GM20431 (cell line): Measurements from ENCODE around the gene ADCY5.
"Not testable (repeated sequence)": the region's sequence is repeated elsewhere in the genome, so short reads cannot be mapped to it uniquely, and the experiment has no call there.

Experiments used
- in situ Hi-C: fragments of 300-500 bp; cut with MseI, MboI; formaldehyde crosslinking; loops from one replicate; pipeline ENCODE4 v1.15.0; 2020; ENCODE audit warnings: low sequenced_read_pairs; ENCODE audit not compliant: unreplicated experiment

The ADCY5 gene

DNA sequence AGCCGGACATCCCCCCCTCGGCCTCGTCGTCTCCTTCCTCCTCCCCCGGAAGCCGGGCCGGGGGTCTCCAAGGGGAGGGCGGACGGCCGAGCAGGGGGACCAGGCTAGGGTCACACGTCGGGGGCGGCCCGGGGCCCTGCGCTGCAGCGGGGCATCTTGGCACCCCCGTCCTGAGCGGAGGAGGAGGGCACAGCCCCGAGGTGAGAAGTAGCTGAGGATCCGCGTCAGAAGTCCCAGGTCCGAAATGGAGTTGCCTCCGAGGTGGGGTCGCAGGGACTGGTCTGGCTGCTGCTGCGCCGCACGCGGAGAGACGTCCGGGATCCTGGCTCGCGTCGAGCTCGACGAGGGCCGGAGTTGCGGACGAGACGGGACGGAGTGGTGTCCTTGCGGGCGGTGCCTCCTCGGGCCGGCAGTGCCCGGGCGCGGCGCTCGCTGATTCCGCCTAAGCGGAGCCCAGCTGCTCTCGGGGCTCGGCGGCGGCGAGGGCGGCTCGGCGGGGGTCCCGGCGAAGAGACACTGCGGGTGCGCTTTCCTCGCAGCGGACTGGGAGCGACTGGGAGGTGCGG is at the start of gene ADCY5:
Gene ADCY5 (minus strand): TSS at position 555 of the 566 bp plus-strand sequence. CDS start 545 bp downstream, at position 10.
- in situ Hi-C loops, result no loop called here

DNA sequence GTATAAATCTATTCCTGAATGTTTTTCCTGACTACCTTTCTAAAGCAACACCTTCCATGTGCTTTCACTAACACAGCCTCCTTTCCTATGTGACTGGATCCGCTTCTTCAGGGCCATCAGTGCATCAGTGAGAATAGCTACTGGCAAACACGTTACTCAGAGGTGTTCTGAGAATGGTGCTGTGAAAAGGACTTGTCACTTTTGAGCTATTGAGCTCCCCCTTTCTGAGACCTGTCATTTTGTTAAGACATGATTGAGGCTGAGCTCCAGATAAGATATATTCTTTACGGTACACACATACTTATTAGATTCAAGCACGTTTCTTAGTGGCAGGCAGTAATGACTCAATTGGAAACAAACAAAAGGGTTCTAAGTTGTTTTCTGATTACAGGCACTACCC is 45.0 kb upstream of the ADCY5 start:
- in situ Hi-C loops, result no loop called here

DNA sequence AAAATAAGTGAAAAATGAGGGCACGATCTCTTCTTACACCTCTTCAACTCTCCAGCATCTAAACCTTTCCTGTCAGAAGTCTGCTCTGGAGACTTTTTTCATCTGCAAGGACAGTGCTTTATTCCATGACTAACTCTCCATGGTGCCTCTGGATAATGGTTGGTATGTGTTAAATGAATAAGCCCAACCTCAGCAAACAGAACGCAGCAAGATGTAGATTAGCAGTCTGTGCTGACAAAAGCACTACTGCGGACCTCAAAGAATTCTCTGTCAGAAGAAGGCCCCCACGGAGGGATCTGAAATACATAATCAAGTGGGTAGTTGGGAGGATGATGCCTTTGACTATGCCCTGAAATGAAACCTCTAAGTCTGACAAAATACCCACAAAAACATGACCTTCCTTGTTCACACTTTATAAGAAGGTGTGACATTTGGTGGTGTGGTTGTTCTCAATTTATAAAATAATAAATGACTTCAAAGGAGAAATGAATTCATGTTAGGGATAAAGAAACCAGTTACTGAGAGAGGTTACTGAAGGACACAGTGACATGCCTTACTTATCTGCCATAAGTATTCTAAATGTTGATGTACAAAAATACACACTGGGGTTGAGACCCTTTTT is 43.2 kb upstream of the ADCY5 start:
- in situ Hi-C loops, result no loop called here

DNA sequence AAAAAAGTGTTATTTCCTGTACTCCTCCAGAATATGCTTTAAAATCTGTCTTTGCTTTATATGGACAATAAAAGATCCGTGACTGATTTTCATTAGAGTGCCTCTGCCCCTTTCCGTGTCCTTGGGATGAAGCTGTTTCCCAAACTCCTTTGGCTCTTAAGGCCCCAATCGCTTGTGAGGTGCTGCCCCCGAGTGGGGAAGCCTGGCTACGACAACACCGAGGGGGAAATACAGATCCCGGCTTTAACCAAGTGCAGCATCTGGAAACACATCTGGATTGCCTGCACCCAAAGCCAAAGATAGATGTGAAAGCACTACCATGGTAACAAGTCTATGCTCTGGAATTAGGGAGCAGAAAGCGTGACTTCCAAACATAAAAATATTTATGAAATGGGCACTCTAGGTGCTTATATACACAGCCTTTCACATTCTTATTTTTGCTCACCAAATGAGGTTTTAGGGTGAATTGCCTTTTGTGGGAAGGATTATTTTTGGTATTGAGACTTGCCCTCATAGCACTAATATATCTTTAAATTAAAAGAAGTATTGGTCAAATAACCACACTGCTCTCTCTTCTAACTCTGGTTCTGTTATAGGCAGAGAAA is 40.6 kb upstream of the ADCY5 start:
- in situ Hi-C loops, result no loop called here

DNA sequence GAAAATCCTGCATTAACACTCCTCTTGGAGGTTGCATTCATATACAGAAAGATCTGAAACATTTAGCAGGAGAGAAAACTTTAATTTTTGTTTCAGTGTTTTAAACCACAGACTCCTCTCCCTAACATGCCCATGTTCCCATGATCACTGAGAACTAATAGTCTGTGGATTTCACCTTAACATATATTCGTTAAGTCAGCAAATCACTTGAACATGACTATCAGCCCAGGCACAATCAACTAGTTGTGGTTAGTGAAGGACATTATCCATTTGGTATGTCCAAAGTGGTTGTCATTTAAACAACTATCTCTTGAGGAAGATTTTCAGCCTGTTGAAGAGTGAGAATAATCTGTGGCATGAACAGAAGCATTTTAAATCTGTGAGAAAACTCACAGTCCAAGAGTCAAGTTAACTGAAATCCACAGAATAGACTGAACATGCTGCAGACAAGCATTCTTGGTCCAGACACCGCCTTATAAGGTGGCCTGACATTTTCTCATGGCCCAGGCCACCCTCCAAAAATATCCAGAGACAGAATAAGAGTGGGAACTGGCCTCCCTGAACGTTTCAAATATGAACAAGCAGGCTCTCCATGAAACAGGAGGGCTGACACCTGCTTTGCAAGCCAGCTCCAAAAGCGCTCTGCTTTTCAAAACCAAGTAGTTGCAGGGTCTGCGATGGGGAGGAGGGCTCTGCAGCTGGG is 39.9 kb upstream of the ADCY5 start:
- in situ Hi-C loops, result no loop called here

DNA sequence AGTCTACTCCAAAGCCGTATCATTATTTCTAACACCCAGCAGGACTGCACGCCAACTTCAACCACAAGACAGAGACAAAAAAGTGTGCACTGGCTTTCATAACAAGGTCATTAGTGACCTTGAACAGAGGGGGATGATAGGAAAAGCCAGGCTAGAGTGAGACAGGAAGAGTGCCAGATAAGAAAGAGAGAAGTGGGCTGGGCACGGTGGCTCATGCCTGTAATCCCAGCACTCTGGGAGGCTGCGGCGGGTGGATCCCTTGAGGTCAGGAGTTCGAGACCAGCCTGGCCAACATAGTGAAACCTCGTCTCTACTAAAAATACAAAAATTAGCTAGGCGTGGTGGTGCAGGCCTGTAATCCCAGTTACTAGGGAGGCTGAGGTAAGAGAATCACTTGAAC is 38.2 kb upstream of the ADCY5 start:
- in situ Hi-C loops, result not testable (repeated sequence)

DNA sequence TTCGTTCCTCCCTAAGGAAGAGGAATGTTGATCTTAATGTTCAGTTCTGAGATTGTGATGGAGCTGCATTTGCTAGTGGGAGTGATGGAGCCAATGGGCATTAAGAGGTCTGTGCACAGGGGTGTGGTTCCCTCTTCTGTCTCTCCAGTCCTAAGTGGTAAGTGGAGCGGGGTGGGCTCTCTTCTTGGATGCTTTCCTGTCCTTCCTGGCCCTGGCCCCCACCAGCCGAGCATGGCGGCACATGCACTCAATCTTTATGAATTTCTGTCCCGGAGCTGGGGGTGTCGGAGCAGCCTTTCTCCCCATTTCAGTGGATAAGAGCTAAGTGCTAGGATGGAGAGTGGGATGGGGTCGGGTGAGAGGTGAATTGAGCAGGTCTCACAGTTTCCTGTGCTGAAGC is 37.6 kb upstream of the ADCY5 start:
- in situ Hi-C loops, result no loop called here

DNA sequence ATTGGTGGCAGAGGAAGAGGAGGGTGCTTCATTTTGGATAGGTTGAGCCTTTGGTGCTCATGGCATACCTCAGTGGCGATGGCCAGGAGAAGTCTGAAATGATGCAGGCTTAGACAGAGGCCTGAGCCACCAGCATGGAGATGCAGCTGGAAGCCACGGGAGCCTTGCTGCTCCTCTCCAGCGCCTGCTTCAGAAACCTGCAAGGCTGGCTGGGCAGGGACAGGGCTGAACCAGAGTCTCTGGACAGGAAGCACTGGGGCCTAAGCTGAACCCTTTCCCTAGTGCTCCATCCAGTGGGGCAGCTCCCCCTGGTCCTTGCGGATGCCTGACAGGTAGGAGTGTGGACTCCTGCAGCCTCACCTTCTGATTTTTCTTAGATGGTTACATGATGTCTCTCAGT is 36.7 kb upstream of the ADCY5 start:
- in situ Hi-C loops, result no loop called here

DNA sequence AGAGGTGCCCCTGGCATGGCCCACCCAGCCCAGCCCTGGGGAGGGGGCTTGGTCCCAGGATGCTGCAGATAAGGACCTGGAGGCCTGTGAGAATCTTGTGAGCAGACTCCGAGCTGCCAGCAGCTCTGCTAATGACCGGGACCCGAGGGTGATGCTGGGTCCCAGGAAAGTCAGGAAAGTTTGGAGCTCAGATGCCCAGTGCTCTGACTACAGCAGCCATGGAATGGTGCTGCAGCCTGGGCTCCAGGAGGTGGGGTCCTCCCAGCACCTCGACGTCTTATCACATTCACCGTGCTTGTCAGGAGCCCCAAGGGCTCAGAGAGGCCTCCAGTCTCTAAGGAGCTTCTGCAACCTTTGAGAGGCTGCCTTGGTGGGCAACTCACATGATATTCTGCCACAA is 34.3 kb upstream of the ADCY5 start:
- in situ Hi-C loops, result no loop called here

DNA sequence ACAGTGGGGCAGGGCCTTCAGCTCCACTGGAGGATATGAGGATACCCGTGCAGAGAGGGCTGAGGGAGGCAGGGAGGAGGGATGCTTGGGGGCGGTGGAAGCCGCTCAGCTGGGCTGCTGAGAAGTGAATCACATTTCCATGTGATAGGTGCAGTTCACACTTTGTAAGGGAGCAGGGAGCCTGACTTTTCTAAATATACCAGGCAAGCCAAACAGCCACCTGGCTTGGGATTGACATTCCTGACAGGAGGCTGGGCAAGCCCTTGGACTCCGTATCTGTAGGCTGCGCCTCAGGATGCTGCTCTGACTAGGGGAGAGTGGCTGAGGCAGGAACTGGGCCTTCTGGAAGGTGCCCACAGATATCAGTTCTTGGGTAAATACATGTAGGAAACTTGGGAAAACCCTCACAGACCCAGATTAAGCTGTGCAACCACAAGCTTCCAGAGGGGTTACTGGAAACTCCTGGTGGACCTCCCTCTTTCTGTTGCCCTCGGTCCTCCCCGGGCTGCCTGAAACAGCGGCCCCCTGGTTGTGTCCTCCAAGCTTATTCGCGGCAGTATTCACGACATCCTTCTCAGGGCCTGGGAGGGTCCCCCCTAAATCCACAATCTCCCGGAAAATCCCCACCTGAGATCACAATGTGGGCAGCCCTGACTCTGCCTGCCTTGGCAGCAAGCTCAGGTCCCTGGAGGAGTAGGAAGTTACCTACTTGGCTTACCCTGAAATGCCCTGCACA is 33.0 kb upstream of the ADCY5 start:
- in situ Hi-C loops, result no loop called here

DNA sequence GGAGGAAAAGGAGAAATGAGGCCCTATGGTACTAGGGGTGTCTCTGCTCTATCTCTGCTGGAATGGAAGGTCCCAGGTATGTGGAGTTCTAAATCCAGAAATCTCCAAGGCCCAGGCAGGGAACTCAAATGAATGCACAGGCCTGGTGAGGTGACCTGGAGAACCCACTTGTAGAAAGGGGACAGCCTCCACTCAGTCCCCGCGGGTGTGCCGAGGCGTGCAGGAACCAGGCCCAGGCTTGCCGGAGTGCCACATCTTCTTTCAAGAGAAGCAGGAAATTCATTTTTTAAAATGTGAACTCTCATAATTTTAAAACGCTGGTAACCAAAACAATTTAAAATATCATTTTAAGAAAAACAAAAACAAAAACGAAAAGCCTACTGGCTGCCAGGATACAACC is 32.2 kb upstream of the ADCY5 start:
- in situ Hi-C loops, result no loop called here

DNA sequence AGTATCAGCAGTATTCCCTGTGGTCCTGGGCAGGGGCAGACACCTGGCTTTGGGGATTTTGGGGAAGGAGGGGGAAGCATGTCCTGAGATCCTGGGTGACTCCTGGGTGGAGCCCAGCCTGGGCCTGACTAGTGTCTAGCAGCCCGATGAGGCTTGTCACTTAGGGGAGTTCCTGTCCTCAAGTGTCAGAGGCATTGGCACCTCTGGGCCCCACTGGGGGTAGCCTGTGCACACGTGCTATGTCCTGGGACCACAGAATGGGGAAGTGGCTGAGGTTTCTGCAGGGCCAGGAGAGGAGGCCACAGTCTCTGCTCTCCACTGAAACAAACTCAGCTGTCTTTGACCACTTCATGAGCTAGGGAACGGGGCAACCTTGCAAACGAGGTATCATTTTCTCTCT is 31.5 kb upstream of the ADCY5 start:
- in situ Hi-C loops, result no loop called here

DNA sequence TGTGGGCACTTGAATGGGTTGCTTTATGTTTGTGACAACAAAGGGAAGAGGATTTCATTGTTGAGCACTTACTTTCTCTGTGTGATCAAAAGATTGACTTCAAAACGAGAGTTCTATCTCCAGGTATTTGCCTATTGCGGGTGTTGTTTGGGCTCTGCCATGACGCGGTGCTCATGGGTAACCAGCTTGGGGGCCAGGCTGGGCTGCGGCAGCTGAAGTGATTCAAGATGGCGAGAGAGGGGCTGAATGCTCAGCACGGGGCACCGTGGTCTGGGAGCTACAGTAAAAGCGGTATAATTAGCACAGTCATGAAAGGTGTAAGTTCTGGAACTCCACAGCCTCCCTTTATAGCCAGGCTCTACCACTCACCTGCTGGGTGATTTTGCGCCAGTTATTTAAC is 31.0 kb upstream of the ADCY5 start:
- in situ Hi-C loops, result no loop called here

DNA sequence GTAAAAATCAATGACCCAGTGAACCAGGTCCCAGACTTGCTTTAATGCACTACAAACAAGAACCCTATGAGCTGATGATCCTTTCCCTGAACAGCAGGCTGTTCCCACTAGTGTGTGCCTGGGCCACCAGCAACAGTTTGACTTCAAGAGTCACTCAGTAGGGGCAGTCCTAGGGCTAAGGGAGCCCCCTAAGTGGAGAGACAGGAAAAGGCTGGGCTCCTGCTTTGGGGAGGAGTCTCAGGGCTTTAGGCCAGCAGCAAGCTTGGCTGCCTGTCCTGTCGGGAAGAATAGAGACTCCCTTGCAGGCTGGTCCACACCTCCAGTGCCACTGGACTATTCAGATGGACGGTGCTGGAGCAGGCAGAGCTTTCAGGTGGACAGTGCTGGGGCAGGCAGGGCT is 29.4 kb upstream of the ADCY5 start:
- in situ Hi-C loops, result no loop called here

DNA sequence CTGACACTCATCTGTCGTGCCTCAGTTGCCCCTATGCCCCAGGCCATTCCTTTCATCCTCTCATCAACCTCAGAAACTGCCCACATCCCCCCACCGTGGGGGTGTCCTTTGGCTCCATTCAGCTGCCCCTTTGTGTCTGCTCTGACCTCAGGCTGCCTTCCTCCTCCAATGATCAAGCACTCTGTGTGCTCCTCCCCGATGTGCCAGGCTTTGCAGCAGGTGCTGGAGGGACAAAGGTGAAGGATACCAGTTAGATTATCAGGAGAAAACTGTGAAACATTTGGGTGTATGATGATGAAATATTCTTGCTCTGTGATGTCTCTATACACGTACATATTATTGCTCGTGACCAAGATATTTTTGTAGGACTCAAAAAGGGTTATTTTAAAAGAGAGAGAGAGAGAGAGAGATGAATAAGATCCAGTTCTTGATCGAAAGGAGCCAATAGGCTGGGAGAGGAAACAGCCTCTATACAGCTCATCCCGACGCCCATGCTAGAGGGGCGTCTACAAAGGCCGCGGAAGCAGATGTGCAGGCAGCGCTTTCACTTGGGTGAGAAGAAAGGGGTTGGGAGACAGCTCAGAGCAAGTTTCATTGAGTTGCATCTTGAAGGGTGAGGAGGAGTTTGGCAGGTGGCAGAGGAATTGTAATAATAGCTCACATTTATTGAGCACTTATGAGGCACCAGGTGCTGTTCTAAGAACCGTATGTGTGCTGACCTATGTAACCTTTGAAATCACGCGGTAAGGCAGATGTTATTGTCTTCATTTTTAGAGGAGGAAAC is 28.3 kb upstream of the ADCY5 start:
- in situ Hi-C loops, result no loop called here

DNA sequence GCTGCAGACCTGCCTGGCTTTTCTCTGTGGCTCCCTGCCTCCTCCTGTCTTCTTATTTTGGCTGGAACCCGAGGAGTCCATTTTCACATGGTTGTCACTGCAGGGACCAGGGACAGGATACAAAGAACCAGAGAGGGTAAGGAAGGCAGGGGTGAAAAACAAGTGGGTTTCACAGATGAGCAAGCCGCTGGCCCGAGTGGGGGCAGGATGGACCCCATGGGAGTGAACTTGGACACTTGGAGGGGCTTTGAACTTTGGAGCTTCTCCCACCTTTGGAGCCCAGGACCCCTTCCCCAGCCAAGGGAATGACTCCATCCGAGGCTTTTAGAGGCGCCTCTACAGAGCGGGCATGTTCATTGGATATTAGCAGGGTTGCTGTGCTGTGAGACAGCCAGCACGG is 26.9 kb upstream of the ADCY5 start:
- in situ Hi-C loops, result no loop called here

DNA sequence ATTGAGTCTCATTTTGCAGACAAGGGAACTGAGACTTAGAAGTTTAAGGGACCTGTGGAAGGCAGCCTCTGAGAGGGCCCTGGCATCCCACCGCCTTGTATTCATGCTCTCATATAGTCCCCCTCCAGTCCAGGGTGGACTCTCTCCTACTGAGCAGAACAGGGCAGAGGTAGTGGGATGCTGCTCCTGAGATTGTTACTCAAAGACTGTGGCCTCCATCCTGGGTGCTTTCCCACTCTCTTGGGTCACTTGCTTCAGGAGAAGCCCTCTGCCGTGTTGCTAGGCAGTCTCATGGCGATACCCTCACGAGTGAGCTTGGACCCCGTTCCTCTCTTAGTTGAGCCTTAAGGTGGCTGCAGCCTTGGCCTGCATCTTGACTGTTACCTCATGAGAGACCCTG is 22.2 kb upstream of the ADCY5 start:
- in situ Hi-C loops, result no loop called here

DNA sequence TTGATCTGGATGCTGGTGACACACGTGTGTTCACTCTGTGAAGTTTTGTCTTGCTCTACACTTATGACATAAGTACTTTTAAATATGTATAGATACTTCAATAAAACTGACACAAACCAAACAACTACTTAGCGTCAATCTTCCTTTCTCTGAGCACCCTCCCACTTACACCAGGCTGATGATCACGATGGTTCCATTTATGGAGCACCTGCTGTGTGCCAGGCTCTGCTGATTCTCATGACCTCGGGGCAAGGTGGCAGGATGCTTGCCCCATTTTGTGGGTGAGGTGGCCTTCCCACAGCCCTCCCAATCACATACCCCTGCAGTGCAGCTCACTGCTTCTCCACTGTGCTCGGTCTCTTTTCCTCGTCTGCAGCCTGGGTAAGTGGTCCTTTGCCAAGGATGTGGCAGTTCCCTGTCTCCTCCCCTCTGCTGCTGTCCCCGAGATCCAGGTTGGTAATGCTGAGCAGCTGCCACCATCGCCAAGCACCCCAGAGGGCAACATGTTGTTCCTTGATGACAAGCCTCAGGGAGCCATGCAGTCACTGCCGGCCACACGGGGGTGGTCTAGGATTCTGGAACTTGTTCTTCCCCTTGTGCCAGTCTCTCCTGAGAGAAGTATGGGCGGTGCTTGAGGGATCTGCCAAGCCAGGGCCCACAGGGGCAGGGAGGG is 20.6 kb upstream of the ADCY5 start:
- in situ Hi-C loops, result no loop called here

DNA sequence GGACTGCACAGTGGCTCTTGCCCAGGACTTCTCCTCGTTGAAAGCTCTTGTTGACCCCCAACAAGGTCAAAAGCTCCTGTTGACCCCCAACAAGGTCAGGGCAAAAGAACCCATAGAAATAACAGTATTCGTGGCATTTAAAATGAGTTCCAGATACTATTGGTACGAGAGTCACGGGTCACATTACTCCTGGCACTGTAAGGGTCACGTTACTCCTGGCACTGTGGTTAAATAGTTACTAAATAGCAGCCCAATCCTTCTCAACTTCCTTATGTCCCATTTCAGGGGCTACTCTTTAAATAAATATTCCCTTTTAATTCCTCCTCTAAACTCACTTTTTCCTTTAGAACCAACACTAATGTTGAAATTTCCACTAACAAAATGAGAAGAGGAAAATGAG is 18.2 kb upstream of the ADCY5 start:
- in situ Hi-C loops, result no loop called here
